Endothelial cell of umbilical vein (primary cell): ENCODE measurements around the gene PARP1. TPM values are rescaled to one million over a fixed set of nuclear protein-coding genes. Genes with fewer than 3 reads are reported as not detected.
A peak's percentile ranks its signal among the peaks of the same experiment; 100 is the strongest.

ENCODE experiments used
- BruUV-seq: library from RNA; stranded (reverse); fragments of 400-500 nt; replicated peaks from 2 replicates; lab custom pipeline; 2021; lab: Mats Ljungman, UMichigan
- CTCF ChIA-PET: fragments of 300-600, 350-600 bp; sonication (Branson Sonifier 250); formaldehyde crosslinking; loops from one replicate; lab custom pipeline; 2021; ENCODE audit warnings: antibody characterized with exemption, inconsistent platforms; lab: Charles Lee
- POLR2A ChIA-PET: fragments of 300-600, 350-600 bp; sonication (Branson Sonifier 250); formaldehyde crosslinking; loops from one replicate; lab custom pipeline; 2021; ENCODE audit warnings: antibody characterized with exemption, inconsistent platforms; lab: Charles Lee
- DNase-seq: peaks from one replicate; pipeline ENCODE4 v3.0.0-alpha.2; 2011; ENCODE audit warnings: low read depth, low spot score
- FAIRE-seq: peaks from 2 replicates; lab custom pipeline; 2011; peaks lifted over from hg19 to GRCh38; lab: Jason Lieb, UNC
- H2AFZ ChIP-seq: 2 replicates; pipeline ENCODE4 v1.6.0; 2012; ENCODE audit warnings: low read depth, low read length, control low read depth, inconsistent platforms
- H3K27ac ChIP-seq: 2 replicates; pipeline ENCODE4 v1.5.1; 2011; ENCODE audit warnings: low read depth, mild to moderate bottlenecking, control low read depth, low read length, moderate library complexity; ENCODE audit not compliant: insufficient read depth
- H3K27me3 ChIP-seq, 2 experiments: 2 replicates each; pipeline versions ENCODE4 v1.6.0 to v1.6.1; 2011; ENCODE audit warnings: low read length in 2 of 2, mixed read lengths in 1 of 2; ENCODE audit not compliant: control insufficient read depth in 2 of 2, insufficient read depth in 2 of 2
- H3K36me3 ChIP-seq, 2 experiments: 2 replicates in 1 of 2; 3 replicates in 1 of 2; pipeline ENCODE4 v1.5.1; 2011; ENCODE audit warnings: low read length in 2 of 2, mild to moderate bottlenecking in 1 of 2, moderate library complexity in 1 of 2; ENCODE audit not compliant: control insufficient read depth in 2 of 2, insufficient read depth in 2 of 2; ENCODE audit errors: extremely low read depth in 1 of 2
- H3K4me1 ChIP-seq: 3 replicates; pipeline ENCODE4 v1.5.1; 2011; ENCODE audit warnings: mild to moderate bottlenecking, low read length; ENCODE audit not compliant: control insufficient read depth, insufficient read depth; ENCODE audit errors: extremely low read depth
- H3K4me2 ChIP-seq: 2 replicates; pipeline ENCODE4 v1.6.1; 2011; ENCODE audit warnings: low read length, control low read depth, mixed read lengths; ENCODE audit not compliant: insufficient read depth
- H3K4me3 ChIP-seq, 3 experiments: fragments of 200-600 bp in 1 of 3; sonication (generic), shearing (Covaris generic) in 1 of 3; replicated peaks in 1 of 3; 2 replicates each; pipeline ENCODE4 v1.5.1; 2011 to 2016; ENCODE audit warnings: control low read depth in 3 of 3, low read length in 3 of 3, mild to moderate bottlenecking in 2 of 3, inconsistent platforms in 1 of 3, low read depth in 1 of 3, moderate library complexity in 1 of 3; ENCODE audit not compliant: insufficient read depth in 1 of 3
- H3K79me2 ChIP-seq: 2 replicates; pipeline ENCODE4 v1.6.0; 2012; ENCODE audit warnings: low read length, inconsistent platforms; ENCODE audit not compliant: control insufficient read depth, insufficient read depth
- H3K9ac ChIP-seq: replicated peaks from 2 replicates; pipeline ENCODE3; 2011; ENCODE audit warnings: low read length, control low read depth; ENCODE audit not compliant: insufficient read depth; ENCODE audit errors: extremely low read depth
- H3K9me1 ChIP-seq: replicated peaks from 3 replicates; pipeline ENCODE4 v1.6.0; 2011; ENCODE audit warnings: mild to moderate bottlenecking, low read length; ENCODE audit not compliant: control insufficient read depth, insufficient read depth; ENCODE audit errors: extremely low read depth
- H3K9me3 ChIP-seq: replicated peaks from 2 replicates; pipeline ENCODE4 v1.5.1; 2012; ENCODE audit warnings: low read length, inconsistent platforms; ENCODE audit not compliant: control insufficient read depth, insufficient read depth
- H4K20me1 ChIP-seq: replicated peaks from 2 replicates; pipeline ENCODE3; 2011; ENCODE audit warnings: mild to moderate bottlenecking, low read length; ENCODE audit not compliant: control insufficient read depth, insufficient read depth; ENCODE audit errors: extremely low read depth
- CTCF ChIP-seq, 2 donors: IDR thresholded peaks; 1 replicate in 1 of 2; 2 replicates in 1 of 2; pipeline ENCODE4 v1.5.1; 2011; ENCODE audit warnings: low read length in 2 of 2, mild to moderate bottlenecking in 2 of 2, moderate library complexity in 2 of 2, control low read depth in 1 of 2, inconsistent platforms in 1 of 2, low read depth in 1 of 2; ENCODE audit not compliant: insufficient read depth in 1 of 2; ENCODE audit errors: extremely low read depth in 1 of 2
- EZH2 ChIP-seq: IDR thresholded peaks from 2 replicates; pipeline ENCODE4 v1.6.1; 2012; ENCODE audit warnings: borderline replicate concordance, low read depth, mild to moderate bottlenecking, moderate library complexity, low read length, inconsistent platforms; ENCODE audit not compliant: severe bottlenecking
- FOS ChIP-seq: IDR thresholded peaks from 2 replicates; pipeline ENCODE4 v1.6.1; 2011; ENCODE audit warnings: mild to moderate bottlenecking, low read length, moderate library complexity, borderline replicate concordance; ENCODE audit not compliant: insufficient read depth
- GATA2 ChIP-seq: IDR thresholded peaks from 2 replicates; pipeline ENCODE4 v1.7.0; 2011; ENCODE audit warnings: low read depth, mild to moderate bottlenecking, moderate library complexity, mixed read lengths, low read length; ENCODE audit not compliant: insufficient read length, insufficient read depth
- JUN ChIP-seq: IDR thresholded peaks from 2 replicates; pipeline ENCODE4 v1.6.1; 2011; ENCODE audit warnings: borderline replicate concordance, low read depth; ENCODE audit not compliant: insufficient read length, insufficient read depth
- MAX ChIP-seq: IDR thresholded peaks from 2 replicates; pipeline ENCODE4 v1.6.1; 2011; ENCODE audit not compliant: insufficient read depth, insufficient read length
- MYC ChIP-seq: IDR thresholded peaks from one replicate; pipeline ENCODE4 v1.6.1; 2011; ENCODE audit warnings: mild to moderate bottlenecking, low read depth, low read length
- POLR2A ChIP-seq: IDR thresholded peaks from 2 replicates; pipeline ENCODE4 v1.6.1; 2012; ENCODE audit warnings: low read depth, mild to moderate bottlenecking, control low read depth, low read length
- POLR2AphosphoS5 ChIP-seq: IDR thresholded peaks from 2 replicates; pipeline ENCODE4 v1.6.1; 2012; ENCODE audit warnings: low read depth, mild to moderate bottlenecking, control low read depth, low read length, moderate library complexity; ENCODE audit not compliant: insufficient read depth
- dilution Hi-C: fragments of 300-500 bp; cut with MboI; formaldehyde crosslinking; loops from one replicate; pipeline ENCODE4 v1.15.0; 2019; ENCODE audit warnings: low sequenced_read_pairs; ENCODE audit not compliant: extremely low pct_ligation_motif_present
- intact Hi-C: fragments of 100-400 bp; cut with micrococcal nuclease; formaldehyde crosslinking; loops from one replicate; pipeline ENCODE4 v1.10.0; 2022
- polyA plus RNA-seq, 4 experiments: library from polyadenylated mRNA; depleted of rRNA in 3 of 4; stranded (reverse) in 3 of 4; unstranded in 1 of 4; fragments of >200 nt; gene quantifications; 2 replicates each; pipeline versions ENCODE4 v1.2.1 to v1.2.3, GENCODE V29; 2011 to 2012; ENCODE audit warnings: missing spikeins in 1 of 4
- total RNA-seq: library from RNA; stranded (reverse); gene quantifications from 2 replicates; pipeline ENCODE4 v1.2.3, GENCODE V29; 2021

PARP1 gene
- total and polyA plus RNA-seq, 2 donors (not counting 3 experiments of a cell fraction or from before 2014, with no cell fraction given), result 136 to 160 TPM

GRCh38 chr1:226404904-226405222 is 3.0 kb downstream of the PARP1 start:
- Histone ChIP-seq H2AFZ (no peak overlapping the region), H3K4me1 (peaks cover 20% of the 10 kb centered on the region), H3K9me1 (no peaks in the 10 kb centered on the region), H3K9ac (no peak overlapping the region), H3K27me3 (no peaks in the 10 kb centered on the region), H3K36me3 (peaks cover 3 to 14% of the 10 kb centered on the region in 2 experiments), H3K27ac (no peak overlapping the region), H3K4me2 (peak overlapping the region; percentile 16), H3K4me3 (no peak overlapping the region), H3K79me2 (peaks cover 67% of the 10 kb centered on the region), H3K9me3 (no peaks in the 10 kb centered on the region), H4K20me1 (no peaks in the 10 kb centered on the region)
- intact Hi-C loops, result no loop called here
- DNase-seq (no peak), FAIRE-seq (no peak)
- POLR2A ChIA-PET, result no interaction called here
- CTCF ChIA-PET, result no interaction called here
- dilution Hi-C loops, result no loop called here
- BruUV-seq, result no TSS peak
- no peak for TF ChIP-seq EZH2
- no peak for TF ChIP-seq CTCF (IDR thresholded peaks at IDR 0.05; ENCODE audit: extremely low read depth in 1 of 2, insufficient read depth in 1 of 2, low read depth in 1 of 2, low read length in 2 of 2)
- no peak for TF ChIP-seq MAX
- TF ChIP-seq POLR2AphosphoS5, result no peak
- TF ChIP-seq GATA2, result no peak
- TF ChIP-seq MYC, result no peak
- no peak for TF ChIP-seq FOS
- no peak for TF ChIP-seq JUN
- TF ChIP-seq POLR2A, result no peak
